Right renal cortex interstitium (tissue), 3 donors: ENCODE measurements around the gene GALNT14. TPM values are rescaled to one million over a fixed set of nuclear protein-coding genes. Genes with fewer than 3 reads are reported as not detected.
"Not testable (repeated sequence)": the region's sequence is repeated elsewhere in the genome, so short reads cannot be mapped to it uniquely, and the experiment has no call there.

Source experiments
- DNase-seq, 3 donors: peaks; one replicate each; pipeline ENCODE4 v3.0.0-alpha.2; 2013; ENCODE audit warnings: low read depth in 3 of 3, low spot score in 2 of 3
- polyA plus RNA-seq, 3 donors: library from polyadenylated mRNA; unstranded; fragments of 120-200 nt; gene quantifications; one replicate each; pipeline ENCODE4 v1.2.1, GENCODE V29; 2013; ENCODE audit not compliant: insufficient read length in 3 of 3

The GALNT14 gene
- polyA plus RNA-seq, 3 donors = 37.6 to 48.7 (median 47.3) TPM

DNA sequence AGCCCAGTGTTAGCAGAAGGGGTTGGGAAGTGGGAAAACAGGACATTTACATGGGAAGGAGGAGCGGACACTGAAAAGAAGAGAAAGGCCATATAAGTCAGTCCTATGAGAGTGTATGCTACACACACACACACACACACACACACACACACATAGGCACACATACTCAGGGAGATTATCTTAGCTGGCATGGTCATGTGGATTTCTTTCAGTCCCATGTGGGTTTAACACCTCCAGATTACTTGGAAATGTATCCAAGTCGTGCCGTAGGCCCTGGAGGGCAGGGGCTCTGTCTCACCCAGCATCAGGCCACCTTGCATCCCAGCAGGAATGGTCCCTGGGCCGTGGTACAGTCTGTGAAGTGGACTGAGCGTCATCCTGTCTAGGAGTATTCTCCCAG, 217.7 kb downstream of the GALNT14 start:
- DNase-seq = no peak

- DNase-seq = peak in 1 of 3 donors; percentile 40
Measured at GRCh38 chr2:30915486-30915885, 222.8 kb downstream of the GALNT14 start.

GRCh38 chr2:30914456-30914855, 223.8 kb downstream of the GALNT14 start:
- DNase-seq = no peak

DNA sequence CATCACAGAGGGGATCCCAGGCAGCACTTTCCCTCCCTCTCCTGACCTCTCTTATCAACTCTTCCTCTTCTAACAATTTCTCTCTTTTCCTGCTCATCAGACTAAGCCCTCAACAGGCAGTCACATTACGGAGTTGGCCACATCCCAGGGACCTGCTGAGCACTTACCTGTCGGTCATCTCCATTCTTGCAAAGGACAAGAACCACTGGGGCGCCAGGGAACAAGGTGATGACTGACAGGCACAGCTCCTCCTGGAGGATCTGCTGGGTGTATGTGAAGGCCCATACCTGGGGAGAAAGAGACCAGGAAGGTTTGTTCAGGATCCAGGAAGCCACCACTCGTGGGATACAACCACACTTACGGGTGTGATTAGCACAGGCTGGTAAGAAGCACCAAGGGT, 226.2 kb downstream of the GALNT14 start:
- no peak for DNase-seq

GRCh38 chr2:30911327-30911726, 226.9 kb downstream of the GALNT14 start:
- DNase-seq = no peak

DNA sequence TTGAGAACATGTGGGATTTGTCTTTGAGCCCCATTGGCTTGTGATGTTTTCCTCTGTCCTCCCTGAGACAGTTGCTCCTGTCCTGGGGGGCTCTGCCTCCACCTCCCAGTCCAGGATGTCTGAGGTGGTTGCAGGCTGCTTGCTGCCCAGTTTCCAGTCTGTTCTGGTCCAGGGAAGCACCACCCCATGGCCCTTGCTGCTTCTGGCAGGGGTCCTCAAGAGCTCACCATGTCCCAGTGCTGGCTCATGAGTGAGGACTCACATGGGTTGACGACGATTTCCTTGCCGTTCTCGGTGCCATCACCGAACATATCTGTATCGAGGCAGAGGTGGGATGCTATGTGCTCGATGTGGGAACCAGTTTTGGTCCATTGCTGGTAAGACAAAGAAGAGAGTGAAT, 227.6 kb downstream of the GALNT14 start:
- no peak for DNase-seq

DNA sequence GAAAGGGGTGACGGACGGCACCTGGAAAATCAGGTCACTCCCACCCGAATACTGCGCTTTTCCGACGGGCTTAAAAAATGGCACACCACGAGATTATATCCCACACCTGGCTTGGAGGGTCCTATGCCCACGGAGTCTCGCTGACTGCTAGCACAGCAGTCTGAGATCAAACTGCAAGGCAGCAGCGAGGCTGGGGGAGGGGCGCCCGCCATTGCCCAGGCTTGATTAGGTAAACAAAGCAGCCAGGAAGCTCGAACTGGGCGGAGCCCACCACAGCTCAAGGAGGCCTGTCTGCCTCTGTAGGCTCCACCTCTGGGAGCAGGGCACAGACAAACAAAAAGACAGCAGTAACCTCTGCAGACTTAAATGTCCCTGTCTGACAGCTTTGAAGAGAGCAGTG, 233.8 kb downstream of the GALNT14 start:
- not testable (repeated sequence) for DNase-seq

- DNase-seq = no peak
Measured at GRCh38 chr2:30903326-30903725, 234.9 kb downstream of the GALNT14 start.

- no peak for DNase-seq
Measured at GRCh38 chr2:30900381-30900780, 237.9 kb downstream of the GALNT14 start.

DNA sequence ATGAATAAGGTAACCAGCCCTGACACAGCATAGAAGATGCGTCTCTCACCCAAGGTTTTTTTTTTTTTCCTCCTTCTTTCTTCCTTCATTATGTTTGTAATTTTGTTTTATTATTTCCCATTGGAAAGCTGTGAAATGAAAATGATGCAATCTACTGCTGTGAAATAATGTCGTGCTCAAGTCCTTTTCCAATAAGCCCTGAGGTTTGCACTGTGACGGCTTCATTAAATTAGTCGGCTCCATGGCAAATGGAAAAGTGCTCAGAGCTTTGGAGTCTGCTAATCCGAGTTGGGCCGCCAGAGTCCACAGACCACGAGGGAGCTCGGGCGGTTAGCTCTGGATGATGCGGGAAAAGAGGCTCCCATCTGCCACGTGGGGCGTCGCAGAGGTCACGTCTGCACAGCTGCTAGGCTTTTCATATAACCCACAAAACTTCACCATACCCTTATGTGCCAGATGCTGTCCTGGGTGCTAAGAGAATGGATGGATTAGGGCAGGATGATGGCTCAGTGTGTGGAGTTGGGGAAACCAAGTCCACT, 238.7 kb downstream of the GALNT14 start:
- DNase-seq = no peak

DNA sequence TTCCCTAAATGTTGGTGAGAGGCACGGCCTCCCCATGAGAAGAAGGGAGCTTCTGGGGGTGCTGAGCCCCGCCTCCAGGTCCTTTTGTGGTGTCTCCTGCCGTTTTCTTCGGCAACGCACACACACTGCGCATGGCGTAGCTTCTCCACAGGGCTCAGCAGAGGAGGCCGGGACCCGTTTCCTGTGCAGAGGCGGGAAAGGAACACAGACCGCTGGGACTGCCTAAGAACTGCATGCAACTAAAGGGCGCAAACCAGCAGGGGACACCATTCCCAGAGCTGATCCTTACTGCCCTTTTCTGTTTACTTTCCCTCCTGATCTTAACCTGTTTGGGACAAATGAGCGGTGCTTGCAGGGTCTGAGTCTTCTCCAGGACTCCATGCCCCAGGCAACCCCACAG, 240.7 kb downstream of the GALNT14 start:
- DNase-seq = no peak

GRCh38 chr2:30894498-30895119, 243.6 kb downstream of the GALNT14 start:
- no peak for DNase-seq

DNA sequence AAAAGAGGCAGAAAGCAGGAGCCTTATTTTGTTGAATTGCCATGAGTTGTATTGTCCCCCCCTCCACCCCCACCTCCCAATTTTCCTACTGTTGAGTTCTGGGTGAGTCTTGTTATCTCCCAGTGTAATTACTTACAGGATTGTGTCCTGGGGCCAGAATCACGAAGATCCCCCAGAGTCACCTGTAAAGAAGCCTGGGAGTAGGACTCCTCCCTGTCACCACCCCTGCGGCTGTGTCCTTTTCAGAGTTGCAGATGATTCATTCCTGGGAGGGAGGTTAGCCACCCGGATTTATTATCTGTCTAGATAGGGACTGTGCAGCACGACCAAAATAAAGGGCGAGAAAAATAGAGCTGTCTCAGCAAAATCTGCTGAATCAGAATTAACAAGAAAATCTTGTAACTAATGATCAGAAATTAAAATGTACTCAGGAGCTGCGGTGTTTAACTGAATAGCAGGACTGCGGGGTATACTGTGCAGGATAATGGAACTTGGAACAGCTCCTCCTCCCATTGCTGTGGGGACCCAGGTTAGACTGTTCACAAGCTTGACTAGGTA, 249.3 kb downstream of the GALNT14 start:
- DNase-seq = no peak

- DNase-seq = no peak
Measured at GRCh38 chr2:30886080-30886479, 252.2 kb downstream of the GALNT14 start.

DNA sequence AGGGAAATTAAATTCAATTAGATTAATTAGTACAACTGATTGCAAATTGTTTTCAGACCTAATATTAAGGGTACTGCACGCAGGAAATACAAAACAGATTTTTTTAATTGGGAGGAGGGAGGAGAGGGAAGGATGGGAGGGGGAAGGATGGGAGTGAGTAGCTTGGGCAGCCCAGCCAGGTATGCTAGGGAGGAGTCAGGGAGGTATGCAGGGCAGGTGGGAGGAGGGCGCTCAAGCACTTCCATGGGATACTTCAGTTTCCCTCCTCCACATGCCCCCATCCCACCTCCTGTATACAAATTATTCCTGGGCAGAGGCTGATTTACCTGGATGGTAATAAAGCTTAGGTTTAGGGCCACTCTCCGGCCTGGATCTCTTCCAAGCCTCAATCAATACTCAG, 254.4 kb downstream of the GALNT14 start:
- DNase-seq = no peak

DNA sequence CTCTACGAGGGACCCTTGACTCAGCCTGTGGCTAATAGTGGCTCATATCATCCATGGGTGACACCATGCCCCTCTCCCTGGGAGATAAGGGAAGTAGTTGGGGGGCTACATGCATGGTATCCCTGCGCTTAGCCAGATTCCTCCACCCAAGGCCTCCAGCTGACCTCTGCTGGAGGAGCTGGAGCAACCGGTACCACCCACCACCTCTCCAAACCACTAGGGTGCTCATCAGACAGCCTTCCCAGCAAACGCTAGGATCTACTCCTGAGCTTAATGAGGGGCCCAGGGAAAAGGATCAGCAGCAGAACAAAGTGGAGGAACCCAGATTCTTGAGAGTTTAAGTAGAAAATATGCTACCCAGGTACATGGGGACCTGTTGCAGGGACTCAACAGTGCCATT, 255.1 kb downstream of the GALNT14 start:
- DNase-seq = no peak

DNA sequence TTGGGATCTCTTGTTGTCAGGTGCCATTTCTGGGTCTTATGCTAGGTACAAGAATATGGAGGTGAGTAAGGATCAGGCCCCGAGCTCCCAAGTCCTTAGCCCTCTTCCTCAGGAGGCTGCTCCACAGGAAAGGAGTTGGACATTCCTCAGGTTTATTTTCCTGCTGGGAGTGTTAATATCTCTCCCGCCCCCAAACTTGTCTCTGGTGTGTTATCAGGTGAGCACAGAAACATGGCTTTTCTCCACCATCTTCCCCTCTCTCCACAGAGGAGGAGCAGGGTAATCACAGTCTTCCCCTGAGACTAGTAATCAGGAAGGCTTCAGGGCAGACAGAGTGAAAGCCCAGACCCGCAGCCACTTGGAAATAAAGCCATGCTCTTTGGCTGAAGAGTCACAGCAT, 257.7 kb downstream of the GALNT14 start:
- no peak for DNase-seq

DNA sequence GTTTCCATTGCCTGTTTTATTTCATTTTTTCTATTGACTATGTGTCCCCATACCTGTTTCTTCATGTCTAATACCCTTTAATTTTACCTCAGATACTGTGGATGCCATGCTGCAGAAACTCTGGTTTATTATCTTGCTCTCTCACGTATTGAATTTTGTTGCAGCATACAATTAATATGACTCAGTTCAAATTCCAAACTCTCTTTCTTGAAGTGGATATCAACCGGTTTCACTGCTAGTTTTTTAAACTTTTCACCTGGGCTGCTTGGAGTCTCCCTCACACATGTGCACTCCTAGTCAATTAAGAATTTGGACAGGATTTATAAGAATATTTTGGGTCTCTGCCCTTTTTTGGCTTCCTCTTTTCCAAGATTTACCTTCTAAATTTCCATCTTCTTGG, 260.4 kb downstream of the GALNT14 start:
- no peak for DNase-seq

DNA sequence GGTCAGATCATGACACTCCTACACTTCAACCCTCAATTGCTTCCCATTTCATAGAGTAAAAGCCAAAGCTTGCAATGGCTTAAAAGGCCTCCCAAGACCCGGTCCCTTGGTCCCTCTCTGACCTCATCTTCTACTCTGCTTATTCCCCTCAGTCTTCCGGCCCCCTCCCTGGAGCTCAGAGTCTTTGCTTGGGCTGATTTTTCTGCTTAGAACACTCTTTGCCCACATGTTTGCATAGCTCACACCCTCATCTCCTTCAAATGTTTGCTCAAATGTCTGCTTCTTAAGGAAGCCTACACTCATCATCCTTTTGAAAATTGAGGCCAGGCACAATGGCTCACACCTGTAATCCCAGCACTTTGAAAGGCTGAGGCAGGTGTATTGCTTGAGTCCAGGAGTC, 265.4 kb downstream of the GALNT14 start:
- DNase-seq = no peak

GRCh38 chr2:30871980-30872789, 266.1 kb downstream of the GALNT14 start:
- DNase-seq = peak in 2 of 3 donors; percentile 21 to 25

- no peak for DNase-seq
Measured at GRCh38 chr2:30871440-30871839, 266.8 kb downstream of the GALNT14 start.

- no peak for DNase-seq
Measured at GRCh38 chr2:30869988-30870387, 268.3 kb downstream of the GALNT14 start.
